HFFc6 (cell line): ENCODE data around the gene HOXB7. TPM values are rescaled to one million over a fixed set of nuclear protein-coding genes. Genes with fewer than 3 reads are reported as not detected.

ENCODE experiments used
- DNase-seq: peaks from one replicate; pipeline ENCODE4 v3.0.0-alpha.2; 2018
- H3K27ac Mint-ChIP-seq: 2 replicates; pipeline ENCODE4 v1.8.0; 2020; ENCODE audit warnings: mild to moderate bottlenecking, mixed read lengths
- H3K27me3 Mint-ChIP-seq: 2 replicates; pipeline ENCODE4 v1.8.0; 2021; ENCODE audit warnings: mild to moderate bottlenecking, moderate library complexity, mixed read lengths; ENCODE audit not compliant: insufficient read depth
- H3K36me3 Mint-ChIP-seq: 2 replicates; pipeline ENCODE4 v1.8.0; 2021; ENCODE audit warnings: low read depth, mixed read lengths
- H3K4me1 Mint-ChIP-seq: 2 replicates; pipeline ENCODE4 v1.8.0; 2020; ENCODE audit warnings: low read depth, mixed read lengths
- H3K4me3 Mint-ChIP-seq: 2 replicates; pipeline ENCODE4 v1.8.0; 2020; ENCODE audit warnings: mild to moderate bottlenecking, moderate library complexity, mixed read lengths
- H3K9me3 Mint-ChIP-seq: 2 replicates; pipeline ENCODE4 v1.8.0; 2020; ENCODE audit warnings: mild to moderate bottlenecking, mixed read lengths
- CTCF ChIP-seq: fragments of 200-600 bp; sonication (generic); IDR thresholded peaks from 2 replicates; pipeline ENCODE4 v1.5.0; 2021; ENCODE audit warnings: antibody characterized with exemption, mild to moderate bottlenecking
- total RNA-seq, 6 experiments: library from RNA; stranded (reverse); fragmentation: NEBNext Ultra II Directional; extraction: Animal tissue kit (Norgen Biotek cat#: 25700); gene quantifications; 2 replicates in 1 of 6; 3 replicates in 5 of 6; pipeline ENCODE4 v1.2.3, GENCODE V29; 2021

The HOXB7 gene
- total RNA-seq, 6 experiments from 2014 or later: not detected

- Mint-ChIP-seq H3K27ac (no peak overlapping the region), H3K9me3 (no peaks in the 10 kb centered on the region), H3K4me1 (peaks cover 13% of the 10 kb centered on the region), H3K36me3 (no peaks in the 10 kb centered on the region), H3K4me3 (peak overlapping the region; percentile 20; the same call in 1 of the 2 replicates), H3K27me3 (peaks cover 79% of the 10 kb centered on the region)
- no peak for TF ChIP-seq CTCF
- DNase-seq: no peak
Measured at GRCh38 chr17:48611681-48612455, 1.1 kb upstream of the HOXB7 start.

GRCh38 chr17:48611213-48611612 lies 396 bp upstream of the HOXB7 start:
- peaks cover 11% of the 10 kb centered on the region for H3K4me1 Mint-ChIP-seq
- H3K27ac Mint-ChIP-seq: no peak overlapping the region
- H3K27me3 Mint-ChIP-seq: peaks cover 79% of the 10 kb centered on the region

GRCh38 chr17:48609759-48610281 lies 997 bp downstream of the HOXB7 start:
- Mint-ChIP-seq H3K27ac (no peak overlapping the region), H3K36me3 (no peaks in the 10 kb centered on the region), H3K27me3 (peaks cover 80% of the 10 kb centered on the region), H3K9me3 (no peaks in the 10 kb centered on the region), H3K4me3 (no peak overlapping the region), H3K4me1 (peaks cover 14% of the 10 kb centered on the region)
- no peak for TF ChIP-seq CTCF
- DNase-seq: no peak

More at GRCh38 chr17:48611213-48611612, 396 bp upstream of the HOXB7 start:
- no peak for DNase-seq
- H3K9me3 Mint-ChIP-seq: no peaks in the 10 kb centered on the region
- no peak for TF ChIP-seq CTCF
- no peaks in the 10 kb centered on the region for H3K36me3 Mint-ChIP-seq
- peak overlapping the region; percentile 59; the same call in 1 of the 2 replicates for H3K4me3 Mint-ChIP-seq

GRCh38 chr17:48609033-48609432 lies 1.8 kb downstream of the HOXB7 start:
- no peaks in the 10 kb centered on the region for H3K9me3 Mint-ChIP-seq
- DNase-seq: no peak
- H3K36me3 Mint-ChIP-seq: no peaks in the 10 kb centered on the region
- H3K4me3 Mint-ChIP-seq: no peak overlapping the region
- TF ChIP-seq CTCF: no peak
- H3K27me3 Mint-ChIP-seq: peaks cover 83% of the 10 kb centered on the region
- peaks cover 21% of the 10 kb centered on the region for H3K4me1 Mint-ChIP-seq
- H3K27ac Mint-ChIP-seq: no peak overlapping the region

GRCh38 chr17:48608494-48608834 lies 2.4 kb downstream of the HOXB7 start:
- DNase-seq: no peak
- Mint-ChIP-seq H3K36me3 (no peaks in the 10 kb centered on the region), H3K27me3 (peaks cover 82% of the 10 kb centered on the region), H3K9me3 (no peaks in the 10 kb centered on the region), H3K4me3 (no peak overlapping the region), H3K27ac (no peak overlapping the region), H3K4me1 (peaks cover 21% of the 10 kb centered on the region)
- TF ChIP-seq CTCF: no peak
